GM12801 (cell line): Measurements from ENCODE around the gene PSPN.

Experiments used
- CTCF ChIP-seq: IDR thresholded peaks from one replicate; pipeline ENCODE4 v1.5.1; 2011; ENCODE audit warnings: control low read depth; ENCODE audit not compliant: insufficient read length; ENCODE audit errors: extremely low read depth

Gene PSPN

GRCh38 chr19:6412447-6413091 lies 36.8 kb upstream of the PSPN start:
- TF ChIP-seq CTCF, result no peak

- no peak for TF ChIP-seq CTCF
Observed at GRCh38 chr19:6412061-6412446, 36.3 kb upstream of the PSPN start.

GRCh38 chr19:6409346-6409745 lies 33.6 kb upstream of the PSPN start:
- no peak for TF ChIP-seq CTCF

GRCh38 chr19:6406401-6406800 lies 30.7 kb upstream of the PSPN start:
- no peak for TF ChIP-seq CTCF

GRCh38 chr19:6402837-6403608 lies 27.3 kb upstream of the PSPN start:
- TF ChIP-seq CTCF, result no peak

GRCh38 chr19:6402058-6402457 lies 26.3 kb upstream of the PSPN start:
- no peak for TF ChIP-seq CTCF

GRCh38 chr19:6396305-6396704 lies 20.6 kb upstream of the PSPN start:
- TF ChIP-seq CTCF, result no peak
